ENCODE measurements around the gene TLK2.

The TLK2 gene

DNA sequence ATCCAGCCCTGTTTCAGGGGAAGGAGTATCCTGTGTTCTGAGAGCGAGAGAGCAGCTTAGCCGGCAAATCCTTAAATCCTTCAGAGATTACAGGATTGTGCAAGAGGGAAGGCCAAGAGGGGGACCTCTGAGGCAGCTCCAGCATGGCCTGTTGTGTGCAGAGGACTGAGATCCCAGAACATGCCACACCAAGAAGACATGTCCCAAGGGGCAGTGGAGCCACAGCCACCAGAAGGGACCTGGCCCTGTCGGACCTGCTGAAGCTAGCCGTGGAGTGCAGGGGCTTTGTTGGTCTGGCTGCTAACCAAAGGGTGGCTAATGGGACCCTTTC lies 147.2 kb downstream of the TLK2 start:
- no peaks in the 10 kb centered on the region for H3K27me3 ChIP-seq (replicated peaks)
- no peak overlapping the region for H3K4me3 ChIP-seq (ENCODE audit: low read depth, low read length)
- in situ Hi-C loops (cut with HindIII; ENCODE audit: low pct_ligation_motif_present, low sequenced_read_pairs): no loop called here
- no peak for DNase-seq
- H3K27ac ChIP-seq: no peak overlapping the region
- no peaks in the 10 kb centered on the region for H3K36me3 ChIP-seq (replicated peaks)
- TF ChIP-seq, protein P1, sequence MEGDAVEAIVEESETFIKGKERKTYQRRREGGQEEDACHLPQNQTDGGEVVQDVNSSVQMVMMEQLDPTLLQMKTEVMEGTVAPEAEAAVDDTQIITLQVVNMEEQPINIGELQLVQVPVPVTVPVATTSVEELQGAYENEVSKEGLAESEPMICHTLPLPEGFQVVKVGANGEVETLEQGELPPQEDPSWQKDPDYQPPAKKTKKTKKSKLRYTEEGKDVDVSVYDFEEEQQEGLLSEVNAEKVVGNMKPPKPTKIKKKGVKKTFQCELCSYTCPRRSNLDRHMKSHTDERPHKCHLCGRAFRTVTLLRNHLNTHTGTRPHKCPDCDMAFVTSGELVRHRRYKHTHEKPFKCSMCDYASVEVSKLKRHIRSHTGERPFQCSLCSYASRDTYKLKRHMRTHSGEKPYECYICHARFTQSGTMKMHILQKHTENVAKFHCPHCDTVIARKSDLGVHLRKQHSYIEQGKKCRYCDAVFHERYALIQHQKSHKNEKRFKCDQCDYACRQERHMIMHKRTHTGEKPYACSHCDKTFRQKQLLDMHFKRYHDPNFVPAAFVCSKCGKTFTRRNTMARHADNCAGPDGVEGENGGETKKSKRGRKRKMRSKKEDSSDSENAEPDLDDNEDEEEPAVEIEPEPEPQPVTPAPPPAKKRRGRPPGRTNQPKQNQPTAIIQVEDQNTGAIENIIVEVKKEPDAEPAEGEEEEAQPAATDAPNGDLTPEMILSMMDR (IDR thresholded peaks at IDR 0.05; ENCODE audit: low read depth, low read length, missing control alignments): no peak

DNA sequence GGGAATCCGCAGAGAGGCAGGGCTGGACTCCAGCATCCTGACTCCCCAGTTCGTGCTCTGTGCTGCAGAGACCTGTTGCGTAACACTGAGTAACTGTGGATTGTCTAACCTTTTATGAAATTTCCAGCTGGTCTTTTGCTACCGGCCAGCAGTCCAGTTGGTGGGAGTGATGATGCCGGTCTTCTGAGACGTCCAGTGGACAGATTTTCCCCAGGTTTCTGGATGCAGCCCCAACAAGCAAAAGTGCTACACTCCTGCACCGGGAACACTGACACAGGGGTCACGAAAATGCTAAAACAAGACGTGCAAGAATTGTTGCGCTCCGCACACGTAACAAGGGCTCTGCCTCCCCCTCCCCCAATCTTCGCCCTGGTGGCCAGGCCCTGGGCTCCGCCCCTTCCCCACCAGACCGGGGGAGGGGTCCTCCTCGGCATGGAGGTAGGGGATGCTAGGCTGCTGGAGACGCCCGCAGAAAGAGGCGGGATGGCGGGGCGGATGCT lies 148.1 kb downstream of the TLK2 start:
- in situ Hi-C loops (cut with HindIII; ENCODE audit: low pct_ligation_motif_present, low sequenced_read_pairs): no loop called here

DNA sequence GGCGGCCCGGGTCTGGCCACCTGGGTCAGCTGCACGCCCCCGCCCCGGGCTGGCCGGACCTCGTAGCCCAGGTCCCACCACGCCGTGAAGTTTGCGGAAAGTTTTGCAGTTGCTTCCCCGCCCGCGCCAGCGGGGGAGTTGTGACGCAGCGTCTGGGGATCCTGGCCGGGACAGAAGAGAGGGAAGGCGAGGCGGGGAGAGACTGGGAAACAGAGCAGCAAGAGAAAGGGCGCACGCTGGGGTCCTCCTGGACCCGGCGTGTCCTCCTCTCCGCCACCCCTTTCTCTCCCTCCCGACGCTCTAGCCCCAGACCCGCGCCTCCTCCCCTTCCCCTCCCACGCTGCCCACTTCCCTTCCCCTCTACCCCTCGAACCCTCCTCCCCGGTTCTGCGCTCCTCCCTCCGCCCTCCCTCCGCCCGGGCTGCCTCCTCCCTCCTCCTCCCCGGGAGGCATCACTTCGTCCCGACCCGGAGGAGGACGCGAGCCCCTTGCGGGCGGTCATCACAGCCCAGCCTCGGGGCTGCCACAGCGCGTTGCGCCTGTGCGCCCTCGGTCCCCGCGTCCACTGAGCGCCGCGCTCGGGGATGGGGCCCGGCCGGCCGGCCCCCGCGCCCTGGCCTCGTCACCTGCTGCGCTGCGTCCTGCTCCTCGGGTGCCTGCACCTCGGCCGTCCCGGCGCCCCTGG lies 148.7 kb downstream of the TLK2 start, which contains the start of gene MRC2:
TSS of gene MRC2 (plus strand) at position 452 of the 685 bp plus-strand sequence. CDS start at position 585, 133 bp downstream.
- H3K4me3 ChIP-seq (ENCODE audit: low read depth, low read length): peak within 1 kb of the TSS; percentile 87
- H3K27me3 ChIP-seq (replicated peaks): no peaks in the 10 kb centered on the region
- in situ Hi-C loops (cut with HindIII; ENCODE audit: low pct_ligation_motif_present, low sequenced_read_pairs): no loop called here
- peak within 1 kb of the TSS; percentile 89 for H3K27ac ChIP-seq
- DNase-seq: peak; percentile 84
- TF ChIP-seq, protein P1 (IDR thresholded peaks at IDR 0.05; ENCODE audit: low read depth, low read length, missing control alignments): peak; percentile 12
- peaks cover 12% of the 10 kb centered on the region for H3K36me3 ChIP-seq (replicated peaks)

More for the DNA sequence above, 148.1 kb downstream of the TLK2 start:
- H3K36me3 ChIP-seq (replicated peaks): peaks cover 7% of the 10 kb centered on the region
- peak; percentile 71 for DNase-seq
- TF ChIP-seq, protein P1 (IDR thresholded peaks at IDR 0.05; ENCODE audit: low read depth, low read length, missing control alignments): no peak
- H3K27ac ChIP-seq: peak overlapping the region; percentile 89
- H3K4me3 ChIP-seq (ENCODE audit: low read depth, low read length): peak overlapping the region; percentile 87
- no peaks in the 10 kb centered on the region for H3K27me3 ChIP-seq (replicated peaks)

DNA sequence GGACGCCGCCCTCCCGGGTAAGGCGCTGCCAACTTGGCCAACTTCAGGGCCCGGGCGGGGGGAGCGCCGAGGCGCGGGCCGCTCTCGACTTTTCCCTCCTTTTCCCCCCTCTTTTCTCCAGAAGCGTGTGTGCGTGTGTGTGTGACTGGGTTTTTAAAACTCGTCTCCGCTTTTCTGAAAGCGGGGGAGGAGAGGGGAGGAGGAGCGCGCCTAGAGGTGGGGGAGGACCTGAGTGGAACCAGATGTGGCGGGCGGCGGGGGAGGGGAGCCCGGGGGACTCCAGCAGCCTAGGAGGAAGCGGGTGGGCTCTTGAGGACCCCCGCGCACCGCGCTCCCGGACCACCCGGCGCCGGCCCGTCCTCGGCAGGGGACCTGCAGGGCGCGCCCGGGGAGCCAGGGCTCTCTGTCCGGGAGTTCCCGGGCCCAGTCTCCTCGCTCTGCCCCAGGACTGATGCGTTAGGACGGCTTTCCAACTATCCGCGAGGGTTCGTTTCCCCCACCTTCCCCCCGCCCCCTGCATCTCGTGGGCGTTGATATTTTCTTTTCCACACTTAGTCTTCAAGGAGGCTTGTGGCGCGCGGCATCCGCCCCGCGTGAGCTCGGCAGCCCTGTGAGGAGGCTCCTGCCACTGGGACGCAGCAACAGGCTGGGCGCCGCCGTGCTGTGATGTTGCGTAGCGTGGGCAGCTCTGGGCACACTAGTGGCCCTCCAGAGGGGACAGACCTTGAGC lies 149.4 kb downstream of the TLK2 start:
- peak; percentile 54 for DNase-seq
- Histone ChIP-seq H3K4me3 (ENCODE audit: low read depth, low read length) (peak overlapping the region; percentile 87), H3K27ac (peak overlapping the region; percentile 89), H3K36me3 (replicated peaks) (peaks cover 17% of the 10 kb centered on the region), H3K27me3 (replicated peaks) (no peaks in the 10 kb centered on the region)
- in situ Hi-C loops (cut with HindIII; ENCODE audit: low pct_ligation_motif_present, low sequenced_read_pairs): no loop called here
- TF ChIP-seq, protein P1 (IDR thresholded peaks at IDR 0.05; ENCODE audit: low read depth, low read length, missing control alignments): peak; percentile 12

- H3K4me3 ChIP-seq (ENCODE audit: low read depth, low read length): peak overlapping the region; percentile 87
- peaks cover 17% of the 10 kb centered on the region for H3K36me3 ChIP-seq (replicated peaks)
- peak; percentile 69 for DNase-seq
- peak overlapping the region; percentile 89 for H3K27ac ChIP-seq
- TF ChIP-seq, protein P1 (IDR thresholded peaks at IDR 0.05; ENCODE audit: low read depth, low read length, missing control alignments): no peak
- in situ Hi-C loops (cut with HindIII; ENCODE audit: low pct_ligation_motif_present, low sequenced_read_pairs): no loop called here
- no peaks in the 10 kb centered on the region for H3K27me3 ChIP-seq (replicated peaks)
These were observed 150.4 kb downstream of the TLK2 start for GRCh38 chr17:62628831-62629555.
